NCI-H2171 treated with DMSO at 0.1 percent for 48 hours (cell line): ENCODE results near the gene GFM2.
"Not testable (repeated sequence)": the region's sequence is repeated elsewhere in the genome, so short reads cannot be mapped to it uniquely, and the experiment has no call there.

ENCODE experiments used
- DNase-seq: peaks from one replicate; lab custom pipeline; 2025; lab: John Stamatoyannopoulos, UW

The GFM2 gene

GRCh38 chr5:74766849-74767578 is at the start of gene GFM2, which contains the start of gene NSA2:
GFM2 (minus strand) TSS chr5:74767117; CDS start chr5:74763742, 3,375 bp downstream.
NSA2 (plus strand) TSS chr5:74767249; CDS start chr5:74767361, 112 bp downstream.
- DNase-seq, result peak; percentile 78

- DNase-seq, result no peak
Measured at GRCh38 chr5:74810915-74811314, 44.0 kb upstream of the GFM2 start.

- DNase-seq, result no peak
Measured at GRCh38 chr5:74801941-74802340, 35.0 kb upstream of the GFM2 start.

- DNase-seq, result no peak
Measured at GRCh38 chr5:74801197-74801596, 34.3 kb upstream of the GFM2 start.

- DNase-seq, result no peak
Measured at GRCh38 chr5:74798977-74799911, 32.3 kb upstream of the GFM2 start.

- not testable (repeated sequence) for DNase-seq
Measured at GRCh38 chr5:74791669-74792068, 24.8 kb upstream of the GFM2 start.

- DNase-seq, result no peak
Measured at GRCh38 chr5:74787424-74787823, 20.5 kb upstream of the GFM2 start.

- no peak for DNase-seq
Measured at GRCh38 chr5:74786851-74787250, 19.9 kb upstream of the GFM2 start.

- DNase-seq, result no peak
Measured at GRCh38 chr5:74778609-74779008, 11.7 kb upstream of the GFM2 start.

- DNase-seq, result no peak
Measured at GRCh38 chr5:74772359-74772758, 5.4 kb upstream of the GFM2 start.

- DNase-seq, result peak; percentile 44
Measured at GRCh38 chr5:74767579-74767913, 629 bp upstream of the GFM2 start.

GRCh38 chr5:74766418-74766848 is 484 bp downstream of the GFM2 start:
- DNase-seq, result no peak

- no peak for DNase-seq
Measured at GRCh38 chr5:74765929-74766328, 988 bp downstream of the GFM2 start.

- DNase-seq, result no peak
Measured at GRCh38 chr5:74765201-74765600, 1.7 kb downstream of the GFM2 start.

- no peak for DNase-seq
Measured at GRCh38 chr5:74763504-74763903, 3.4 kb downstream of the GFM2 start.

- no peak for DNase-seq
Measured at GRCh38 chr5:74762599-74762998, 4.3 kb downstream of the GFM2 start.

- no peak for DNase-seq
Measured at GRCh38 chr5:74761241-74761640, 5.7 kb downstream of the GFM2 start.

GRCh38 chr5:74748742-74749141 is 18.2 kb downstream of the GFM2 start:
- DNase-seq, result not testable (repeated sequence)

- no peak for DNase-seq
Measured at GRCh38 chr5:74738406-74738805, 28.5 kb downstream of the GFM2 start.

GRCh38 chr5:74736759-74737158 is 30.2 kb downstream of the GFM2 start:
- no peak for DNase-seq

GRCh38 chr5:74725331-74725730 is 41.6 kb downstream of the GFM2 start:
- no peak for DNase-seq

- DNase-seq, result no peak
Measured at GRCh38 chr5:74722271-74722670, 44.6 kb downstream of the GFM2 start.

- DNase-seq, result no peak
Measured at GRCh38 chr5:74717596-74717995, 49.3 kb downstream of the GFM2 start.
